ENCODE results near the gene TTC17.

TTC17 gene

DNA sequence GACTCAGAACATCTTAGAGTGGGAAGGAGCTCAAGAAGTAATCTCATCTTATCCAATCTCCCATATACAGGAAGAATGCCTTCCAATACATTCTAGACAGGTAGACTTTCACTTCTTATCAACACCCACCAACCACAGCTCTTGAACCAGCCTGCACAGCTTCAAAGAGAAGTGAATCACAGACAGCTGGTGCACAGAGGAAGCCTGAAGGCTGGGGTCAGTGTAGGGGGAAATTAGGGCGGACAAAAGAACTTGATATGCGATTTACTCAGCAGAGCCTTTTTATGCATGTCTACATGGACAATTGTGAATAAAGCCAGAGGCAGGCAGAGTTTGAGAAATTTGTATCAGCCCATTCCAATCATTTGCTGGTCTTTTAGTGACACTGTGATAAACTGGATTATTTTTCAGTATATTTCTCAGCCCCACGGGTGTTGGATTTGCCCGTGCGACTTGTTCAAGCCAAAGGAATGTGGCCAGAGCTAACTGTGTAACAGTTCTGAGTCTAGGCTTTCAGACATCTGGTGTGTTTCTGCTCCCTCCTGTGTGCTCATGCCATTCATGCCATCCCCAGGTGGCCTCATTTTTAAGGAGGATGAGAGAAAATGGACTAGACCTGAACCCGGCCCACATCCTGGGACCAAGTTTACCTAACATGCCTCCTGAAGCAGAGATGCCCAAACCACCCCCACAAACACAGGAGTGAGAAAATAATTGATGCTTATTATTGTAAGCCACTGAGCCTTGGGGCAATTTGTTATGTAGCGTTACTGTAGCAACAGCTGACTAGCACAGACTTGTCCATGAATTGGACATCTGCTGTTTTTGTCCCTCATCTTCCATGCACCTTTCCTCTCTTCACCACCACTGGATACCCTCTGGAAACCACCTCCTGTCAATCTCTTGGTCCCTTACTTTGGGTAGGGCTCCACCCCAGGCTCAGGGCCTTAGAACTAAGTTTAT, 184.3 kb downstream of the TTC17 start:
- DNase-seq: no peak
